Right atrium auricular region (tissue), 2 donors: ENCODE results near the gene MS4A18. TPM values are rescaled to one million over a fixed set of nuclear protein-coding genes. Genes with fewer than 3 reads are reported as not detected.

Source experiments
- DNase-seq: peaks from one replicate; pipeline ENCODE4 v3.0.0-alpha.2; 2019; ENCODE audit warnings: low spot score
- H3K27ac ChIP-seq, 2 donors: fragments of 200-600 bp; sonication (generic); 1 replicate in 1 of 2; 2 replicates in 1 of 2; pipeline ENCODE4 v1.5.1; 2016 to 2019
- H3K27me3 ChIP-seq, 2 donors: fragments of 200-600 bp; sonication (generic); one replicate each; pipeline versions ENCODE4 v1.5.1 to v1.6.0; 2017 to 2019
- H3K36me3 ChIP-seq: fragments of 200-600 bp; sonication (generic); one replicate; pipeline ENCODE4 v1.5.1; 2016
- H3K4me1 ChIP-seq, 2 donors: fragments of 200-600 bp; sonication (generic); one replicate each; pipeline versions ENCODE4 v1.5.1 to v1.6.0; 2017 to 2019
- H3K4me3 ChIP-seq, 2 donors: fragments of 200-600 bp; sonication (generic); 1 replicate in 1 of 2; 2 replicates in 1 of 2; pipeline ENCODE4 v1.5.1; 2017 to 2019; ENCODE audit warnings: mild to moderate bottlenecking in 1 of 2, moderate library complexity in 1 of 2
- H3K9me3 ChIP-seq, 2 donors: fragments of 200-600 bp; sonication (generic); one replicate each; pipeline ENCODE4 v1.5.1; 2019
- CTCF ChIP-seq, 2 donors: fragments of 200-600 bp; sonication (generic); IDR thresholded peaks; one replicate each; pipeline ENCODE4 v1.5.1; 2019; ENCODE audit warnings: antibody characterized with exemption in 2 of 2
- total RNA-seq, 2 donors: library from RNA; depleted of rRNA; stranded (reverse); fragments of >200 nt; gene quantifications; one replicate each; pipeline ENCODE4 v1.1.0, GENCODE V29; 2016

Gene MS4A18
- total RNA-seq, 2 donors from 2014 or later: not detected

GRCh38 chr11:60761436-60762190 is 37.1 kb downstream of the MS4A18 start:
- Histone ChIP-seq H3K4me1 (peaks cover 0 to 5% of the 10 kb centered on the region in 2 donors), H3K9me3 (no peaks in the 10 kb centered on the region), H3K36me3 (no peaks in the 10 kb centered on the region), H3K4me3 (no peak overlapping the region), H3K27ac (no peak overlapping the region), H3K27me3 (no peaks in the 10 kb centered on the region)
- TF ChIP-seq CTCF (IDR thresholded peaks at IDR 0.05): no peak
- DNase-seq: no peak

- DNase-seq: no peak
- Histone ChIP-seq H3K4me1 (peaks cover 0 to 5% of the 10 kb centered on the region in 2 donors), H3K9me3 (no peaks in the 10 kb centered on the region), H3K4me3 (no peak overlapping the region), H3K36me3 (no peaks in the 10 kb centered on the region), H3K27me3 (no peaks in the 10 kb centered on the region), H3K27ac (no peak overlapping the region)
- no peak for TF ChIP-seq CTCF (IDR thresholded peaks at IDR 0.05)
Observed at GRCh38 chr11:60762851-60763691, 38.6 kb downstream of the MS4A18 start.

- no peak overlapping the region for H3K4me3 ChIP-seq
- H3K27me3 ChIP-seq: no peaks in the 10 kb centered on the region
- no peak for TF ChIP-seq CTCF (IDR thresholded peaks at IDR 0.05)
- no peaks in the 10 kb centered on the region for H3K36me3 ChIP-seq
- H3K9me3 ChIP-seq: no peaks in the 10 kb centered on the region
- DNase-seq: no peak
- H3K4me1 ChIP-seq: peaks cover 0 to 5% of the 10 kb centered on the region in 2 donors
- H3K27ac ChIP-seq: no peak overlapping the region
Observed at GRCh38 chr11:60763692-60764369, 39.3 kb downstream of the MS4A18 start.

GRCh38 chr11:60764879-60765278 is 40.4 kb downstream of the MS4A18 start:
- Histone ChIP-seq H3K36me3 (no peaks in the 10 kb centered on the region), H3K4me3 (no peak overlapping the region), H3K9me3 (no peaks in the 10 kb centered on the region), H3K4me1 (peaks cover 0 to 2% of the 10 kb centered on the region in 2 donors), H3K27ac (no peak overlapping the region), H3K27me3 (no peaks in the 10 kb centered on the region)
- no peak for DNase-seq
- TF ChIP-seq CTCF (IDR thresholded peaks at IDR 0.05): no peak

GRCh38 chr11:60765355-60765754 is 40.8 kb downstream of the MS4A18 start:
- H3K4me3 ChIP-seq: no peak overlapping the region
- H3K27me3 ChIP-seq: no peaks in the 10 kb centered on the region
- TF ChIP-seq CTCF (IDR thresholded peaks at IDR 0.05): no peak
- H3K9me3 ChIP-seq: no peaks in the 10 kb centered on the region
- no peak overlapping the region for H3K27ac ChIP-seq
- no peak for DNase-seq
- no peaks in the 10 kb centered on the region for H3K4me1 ChIP-seq
- no peaks in the 10 kb centered on the region for H3K36me3 ChIP-seq
